Eye (tissue), 1 donor: Measurements from ENCODE around the gene FHIT.

Experiments used
- DNase-seq: peaks from one replicate; pipeline ENCODE4 v3.0.0-alpha.2; 2015

The FHIT gene

GRCh38 chr3:59774000-59774399 lies 1477.3 kb downstream of the FHIT start:
- DNase-seq = no peak

DNA sequence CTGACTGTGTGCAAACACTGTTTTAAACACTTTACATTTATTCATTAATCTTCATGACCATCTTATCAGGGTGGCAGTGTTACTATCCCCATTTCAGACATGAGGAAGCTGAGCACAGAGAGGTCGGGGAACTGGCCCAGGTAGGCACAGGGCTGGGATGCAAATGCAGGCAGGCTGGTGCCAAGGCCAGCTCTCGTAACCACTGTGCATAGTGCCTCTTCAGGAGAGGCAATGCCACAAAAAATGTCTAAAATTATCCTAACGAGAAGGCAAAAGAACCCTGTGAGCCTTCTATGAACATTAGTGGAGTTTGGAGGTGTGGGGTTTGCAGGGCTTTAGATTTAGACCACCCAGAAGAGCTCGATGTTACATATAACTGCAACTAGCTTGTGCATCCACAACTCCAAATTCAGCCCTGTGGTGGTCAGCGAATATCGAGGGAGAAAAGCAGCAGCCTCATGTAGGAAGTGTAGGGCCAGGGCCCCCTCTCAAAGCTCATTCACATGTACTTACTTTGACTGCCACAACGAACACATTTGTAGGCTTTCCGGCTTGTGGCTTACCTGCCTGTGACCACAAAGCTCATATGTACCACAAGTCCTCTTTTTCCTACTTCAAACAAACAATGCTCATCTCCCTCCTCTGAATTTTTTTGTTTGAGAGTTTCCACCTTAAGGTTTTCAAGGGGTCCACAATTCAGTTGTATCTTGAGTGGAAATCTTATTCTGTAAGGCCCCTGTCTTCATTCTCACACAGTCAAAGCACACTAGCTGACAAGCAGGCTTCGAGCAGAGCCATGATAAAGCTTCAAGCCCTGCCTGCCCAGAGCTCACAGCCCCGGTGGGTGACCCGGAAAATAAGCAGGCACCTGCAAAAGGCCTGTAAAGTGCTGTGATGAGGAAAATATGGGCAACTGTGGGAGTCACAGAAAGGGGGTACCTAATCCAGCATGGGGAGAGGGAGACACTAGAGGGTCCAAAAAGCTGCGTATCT lies 1478.5 kb downstream of the FHIT start:
- no peak for DNase-seq

DNA sequence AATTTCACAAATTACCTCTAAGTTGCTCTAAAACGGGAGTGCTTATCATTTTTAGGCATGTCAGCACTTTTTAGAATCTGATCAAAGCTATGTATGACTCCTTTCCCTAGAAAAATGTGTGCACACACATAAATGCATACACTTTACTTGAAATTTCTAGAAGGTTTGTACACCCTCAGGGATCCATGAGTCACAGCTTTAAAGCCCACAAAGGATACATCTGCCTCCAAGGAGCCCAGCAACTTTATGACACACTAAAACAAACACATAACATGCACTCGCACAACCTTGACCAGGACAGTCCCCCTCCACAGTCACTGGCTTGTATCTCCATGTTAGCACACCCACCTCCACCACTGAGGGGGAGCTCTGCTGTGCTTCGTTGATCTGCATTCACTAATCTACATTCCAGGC lies 1479.5 kb downstream of the FHIT start:
- DNase-seq = no peak

DNA sequence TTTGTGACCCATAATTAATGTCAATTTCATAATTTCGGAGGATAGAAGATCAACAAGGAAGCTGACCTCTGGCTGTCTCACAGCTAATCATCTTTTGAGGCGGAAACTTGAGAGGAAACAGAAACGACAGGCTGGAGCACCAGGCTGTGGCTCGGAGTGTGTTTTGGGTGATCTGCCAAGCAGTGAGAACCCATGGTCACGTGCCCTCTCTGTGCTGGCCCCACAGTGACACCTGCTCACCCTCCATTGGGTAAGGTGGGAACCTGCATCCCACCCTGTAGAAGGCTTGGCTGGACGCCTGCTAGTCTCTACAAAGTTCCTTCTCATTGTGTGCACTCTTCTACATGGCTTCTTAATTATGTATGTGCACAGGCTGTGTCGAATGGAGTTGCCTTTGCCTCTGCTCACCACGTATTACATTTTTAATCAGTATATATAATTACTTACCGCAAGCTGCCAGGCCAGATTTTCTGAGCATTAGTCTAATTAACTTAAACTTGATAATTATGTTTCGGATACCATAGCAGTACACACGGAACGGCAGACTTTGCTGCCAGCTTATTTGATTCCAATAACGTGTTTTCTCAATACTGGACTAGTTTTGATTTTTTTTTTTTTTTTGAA lies 1482.0 kb downstream of the FHIT start:
- DNase-seq = peak; percentile 72

GRCh38 chr3:59766200-59766872 lies 1484.9 kb downstream of the FHIT start:
- peak; percentile 43 for DNase-seq

DNA sequence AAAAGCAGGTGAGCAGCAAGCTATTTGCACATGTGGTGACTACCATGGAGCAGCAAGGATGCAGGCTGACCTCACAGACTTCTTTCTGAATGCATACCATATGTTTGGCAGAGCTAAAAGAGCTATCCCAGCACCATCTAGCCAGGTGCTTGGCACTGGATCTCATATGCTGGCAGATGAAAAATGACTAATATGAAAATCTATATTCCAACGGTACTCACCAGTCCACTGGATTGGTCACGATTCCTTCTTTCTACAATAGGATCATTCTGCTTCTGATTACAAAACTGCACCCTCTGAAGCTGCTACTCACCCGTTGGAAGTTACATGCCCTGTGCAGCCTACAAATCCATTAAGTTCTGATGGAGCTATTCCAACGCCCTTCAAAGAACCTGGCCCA lies 1487.1 kb downstream of the FHIT start:
- no peak for DNase-seq

- DNase-seq = no peak
Measured at GRCh38 chr3:59762941-59763340, 1488.3 kb downstream of the FHIT start.

GRCh38 chr3:59759298-59760031 lies 1491.8 kb downstream of the FHIT start:
- no peak for DNase-seq

DNA sequence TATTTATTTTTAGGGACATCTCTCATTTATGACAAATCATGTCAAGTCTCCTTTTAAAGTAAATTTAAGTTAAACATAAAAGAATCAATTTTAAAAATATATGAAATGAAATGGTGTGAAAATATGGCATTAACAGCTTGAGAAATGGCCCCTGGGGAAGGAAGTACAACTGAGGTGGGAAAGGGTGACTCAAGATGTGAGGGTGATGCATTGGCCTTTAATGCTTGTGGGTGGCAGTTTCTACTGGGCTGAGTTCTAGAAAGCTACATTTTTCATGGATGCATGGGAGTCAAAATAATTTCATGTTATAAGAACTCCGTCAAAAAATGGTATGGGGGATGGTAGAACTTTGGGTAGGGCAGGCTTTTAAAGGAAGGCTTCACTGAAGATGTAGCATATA lies 1492.6 kb downstream of the FHIT start:
- DNase-seq = no peak

DNA sequence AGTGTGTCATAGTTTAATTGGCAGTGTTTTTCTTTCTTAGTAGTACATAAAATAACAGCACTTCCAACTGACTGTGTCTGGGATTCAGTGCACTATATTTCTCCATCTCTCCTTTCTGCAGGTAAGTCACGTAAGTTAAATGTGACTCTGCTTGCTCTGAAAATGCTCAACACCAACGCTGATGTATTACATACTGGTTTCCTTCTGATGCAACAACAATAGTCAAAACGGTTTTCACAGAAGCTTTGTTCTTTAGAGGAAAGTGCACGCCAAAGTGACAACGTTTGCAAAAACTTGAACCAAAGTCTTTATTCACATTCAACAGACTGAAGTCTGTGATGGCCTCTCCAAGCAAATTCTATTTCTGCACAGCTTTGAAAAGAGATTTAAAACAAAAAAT lies 1494.3 kb downstream of the FHIT start:
- no peak for DNase-seq

DNA sequence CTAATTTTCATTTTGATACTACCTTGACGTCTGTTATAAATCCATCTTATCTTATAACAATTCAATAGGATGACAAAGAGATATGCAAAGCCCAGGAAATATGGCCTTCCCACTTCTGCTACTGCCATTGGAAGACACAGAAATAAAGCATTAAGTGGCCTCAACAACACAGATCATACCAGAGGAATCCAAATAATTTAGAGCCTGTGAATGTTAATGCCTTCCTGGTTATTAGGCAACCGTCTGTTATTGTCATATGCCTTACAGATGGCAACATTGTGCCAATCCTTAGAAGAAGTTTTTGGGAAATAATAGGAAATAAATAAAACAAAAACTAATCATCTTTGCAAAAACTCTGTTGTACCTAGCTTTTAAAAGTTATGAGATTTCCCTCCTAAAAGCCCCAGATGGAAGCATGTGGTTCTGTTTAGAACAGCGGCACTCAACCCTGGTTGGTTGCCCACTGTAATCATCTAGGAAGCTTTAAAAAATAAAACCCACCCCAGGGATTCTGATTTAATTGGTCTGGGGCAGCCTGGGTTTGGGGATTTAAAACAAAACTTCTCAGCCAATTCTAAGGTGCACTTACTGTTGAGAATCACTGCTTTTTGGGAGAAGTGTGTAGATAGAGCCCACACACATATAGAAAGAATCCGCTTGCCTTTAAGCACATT lies 1496.7 kb downstream of the FHIT start:
- DNase-seq = no peak

DNA sequence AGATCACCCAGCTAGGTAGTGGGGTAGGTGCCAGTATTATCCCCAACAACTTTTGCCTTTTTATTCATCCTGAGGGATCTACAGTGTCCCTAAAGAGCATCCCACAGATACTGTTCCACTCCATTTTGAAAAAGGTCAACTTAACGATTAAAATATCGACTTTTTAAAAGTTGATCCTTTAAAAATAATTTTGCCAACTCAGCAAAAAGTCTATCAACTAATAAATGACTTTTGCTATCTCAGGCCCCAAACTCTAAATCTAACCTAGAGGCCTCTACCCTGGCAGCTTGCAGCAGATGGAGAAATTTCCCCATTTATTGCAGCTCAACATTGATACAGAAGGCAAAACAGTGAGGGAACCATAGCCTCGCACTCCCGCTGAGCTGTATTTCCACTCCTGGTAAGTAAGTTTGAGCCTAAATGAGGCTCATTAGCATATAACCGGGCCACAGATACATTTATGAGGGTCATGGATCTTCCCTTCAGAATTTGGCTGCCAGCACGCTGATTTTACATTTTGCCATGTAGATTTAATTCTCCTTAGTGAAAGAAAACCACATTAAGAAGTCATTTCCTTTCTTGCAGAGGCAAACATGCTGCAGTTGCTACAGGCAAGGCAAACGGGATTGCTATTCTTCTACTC lies 1497.3 kb downstream of the FHIT start:
- no peak for DNase-seq

DNA sequence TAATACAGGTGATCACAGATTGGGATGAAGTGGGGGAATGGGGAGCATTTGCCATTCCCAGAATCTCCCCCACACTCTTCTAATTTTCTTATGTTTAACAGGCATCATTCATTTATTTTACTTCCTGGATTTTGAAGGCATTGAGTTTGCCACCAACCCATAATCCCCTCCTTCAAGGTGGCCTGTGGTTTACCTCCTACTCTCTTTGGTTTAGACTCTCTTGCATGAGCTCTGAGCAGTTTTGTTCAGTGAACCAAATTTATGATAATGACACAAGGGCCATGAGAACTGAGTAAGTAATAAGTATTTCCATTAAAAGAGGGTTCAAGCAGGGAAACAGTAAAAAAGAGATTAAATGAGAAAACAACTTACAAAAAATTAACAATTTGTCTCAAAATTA lies 1498.3 kb downstream of the FHIT start:
- no peak for DNase-seq

GRCh38 chr3:59751606-59752005 lies 1499.6 kb downstream of the FHIT start:
- no peak for DNase-seq

- no peak for DNase-seq
Measured at GRCh38 chr3:59750391-59750790, 1500.9 kb downstream of the FHIT start.

DNA sequence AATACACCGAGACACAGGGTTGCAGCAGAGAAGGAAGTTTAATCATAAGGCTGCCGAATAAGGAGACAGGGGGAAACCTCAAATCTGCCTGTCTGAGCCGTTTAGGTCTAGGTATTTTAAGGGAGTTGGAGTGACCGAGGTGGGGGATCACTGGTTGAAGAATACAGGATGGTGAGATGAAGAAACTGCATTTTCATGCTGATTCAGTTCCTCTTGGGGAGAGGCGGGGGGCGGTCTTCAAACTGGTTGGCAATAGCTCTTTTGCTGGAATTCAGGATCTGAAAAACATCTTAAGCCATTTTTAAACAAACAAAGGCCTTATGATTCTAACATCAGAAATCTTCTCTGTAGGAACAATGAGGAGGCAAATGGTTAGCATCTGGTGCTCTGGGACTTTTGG lies 1502.0 kb downstream of the FHIT start:
- no peak for DNase-seq

DNA sequence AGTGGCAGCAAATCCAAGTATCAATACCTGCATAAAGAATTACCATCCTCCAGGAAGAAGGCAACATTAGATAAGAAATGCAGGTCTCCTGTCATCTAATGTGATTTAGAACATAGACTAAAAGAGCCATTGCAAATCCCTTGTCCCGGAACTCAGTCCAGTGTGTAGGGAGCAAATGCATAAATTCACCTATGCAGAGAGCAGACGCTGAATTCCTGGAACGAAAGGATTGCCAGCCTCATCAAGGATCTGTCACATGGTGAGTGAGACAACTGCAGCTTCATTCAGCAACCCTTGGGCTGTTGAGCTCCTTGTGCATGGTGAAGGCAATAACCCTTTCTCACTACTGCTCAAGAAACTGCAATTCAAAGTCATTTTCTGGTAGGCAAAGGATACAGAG lies 1504.7 kb downstream of the FHIT start:
- no peak for DNase-seq

- DNase-seq = no peak
Measured at GRCh38 chr3:59737241-59737640, 1514.0 kb downstream of the FHIT start.

- no peak for DNase-seq
Measured at GRCh38 chr3:59734061-59734460, 1517.2 kb downstream of the FHIT start.

- no peak for DNase-seq
Measured at GRCh38 chr3:59733041-59733809, 1518.0 kb downstream of the FHIT start.

DNA sequence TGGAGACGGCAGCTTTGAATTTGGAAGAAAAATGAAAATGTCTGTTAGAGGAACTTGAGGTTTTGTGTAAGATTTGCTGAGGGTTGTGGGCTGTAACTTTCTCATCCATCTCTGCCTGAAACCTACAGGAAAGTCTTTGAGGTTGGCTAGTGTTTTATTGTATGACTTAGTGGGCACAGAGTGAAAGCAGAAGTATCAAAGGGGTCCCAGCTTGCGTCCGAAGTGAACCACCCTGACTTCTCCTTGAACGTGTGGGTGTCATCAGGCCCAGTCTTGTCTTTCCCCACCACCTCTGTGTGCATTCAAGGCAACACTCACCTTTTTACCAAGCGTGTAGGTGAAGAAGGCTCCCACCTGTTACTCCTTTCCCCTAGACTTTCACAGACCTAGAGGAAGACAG lies 1519.3 kb downstream of the FHIT start:
- DNase-seq = no peak
